ENCODE results near the gene ARHGAP42.
A peak's percentile ranks its signal among the peaks of the same experiment; 100 is the strongest.
"Not testable (repeated sequence)": the region's sequence is repeated elsewhere in the genome, so short reads cannot be mapped to it uniquely, and the experiment has no call there.

The ARHGAP42 gene, protein sequence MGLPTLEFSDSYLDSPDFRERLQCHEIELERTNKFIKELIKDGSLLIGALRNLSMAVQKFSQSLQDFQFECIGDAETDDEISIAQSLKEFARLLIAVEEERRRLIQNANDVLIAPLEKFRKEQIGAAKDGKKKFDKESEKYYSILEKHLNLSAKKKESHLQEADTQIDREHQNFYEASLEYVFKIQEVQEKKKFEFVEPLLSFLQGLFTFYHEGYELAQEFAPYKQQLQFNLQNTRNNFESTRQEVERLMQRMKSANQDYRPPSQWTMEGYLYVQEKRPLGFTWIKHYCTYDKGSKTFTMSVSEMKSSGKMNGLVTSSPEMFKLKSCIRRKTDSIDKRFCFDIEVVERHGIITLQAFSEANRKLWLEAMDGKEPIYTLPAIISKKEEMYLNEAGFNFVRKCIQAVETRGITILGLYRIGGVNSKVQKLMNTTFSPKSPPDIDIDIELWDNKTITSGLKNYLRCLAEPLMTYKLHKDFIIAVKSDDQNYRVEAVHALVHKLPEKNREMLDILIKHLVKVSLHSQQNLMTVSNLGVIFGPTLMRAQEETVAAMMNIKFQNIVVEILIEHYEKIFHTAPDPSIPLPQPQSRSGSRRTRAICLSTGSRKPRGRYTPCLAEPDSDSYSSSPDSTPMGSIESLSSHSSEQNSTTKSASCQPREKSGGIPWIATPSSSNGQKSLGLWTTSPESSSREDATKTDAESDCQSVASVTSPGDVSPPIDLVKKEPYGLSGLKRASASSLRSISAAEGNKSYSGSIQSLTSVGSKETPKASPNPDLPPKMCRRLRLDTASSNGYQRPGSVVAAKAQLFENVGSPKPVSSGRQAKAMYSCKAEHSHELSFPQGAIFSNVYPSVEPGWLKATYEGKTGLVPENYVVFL

DNA sequence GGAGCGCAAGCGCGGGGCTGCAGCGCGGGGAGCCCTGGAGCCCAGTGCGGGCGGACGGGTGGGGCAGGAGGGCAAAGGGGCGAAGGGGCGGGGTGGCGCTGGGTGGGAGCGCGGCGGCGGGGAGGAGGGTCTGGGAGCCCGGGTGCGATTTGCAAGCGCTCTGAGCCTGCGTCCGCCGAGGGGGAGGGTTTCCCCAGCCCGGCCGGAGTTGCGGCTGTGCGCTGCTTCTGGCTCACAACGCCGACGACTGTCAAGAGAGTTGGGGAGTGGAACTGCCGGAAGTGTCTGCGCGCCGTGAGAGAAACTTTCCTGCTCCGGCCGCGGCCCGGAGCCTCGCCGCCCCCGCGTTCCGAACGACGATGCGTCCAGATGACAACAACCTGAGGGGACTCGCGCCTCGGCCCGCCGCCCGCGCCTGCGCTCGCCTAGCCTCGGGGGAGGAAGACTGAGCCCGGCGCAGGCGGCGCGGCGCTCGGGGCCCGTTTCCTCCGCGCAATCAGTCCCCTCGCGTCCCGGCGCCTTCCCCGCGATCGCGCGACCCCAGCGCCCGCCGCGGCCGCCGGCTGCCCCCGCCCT, at the start of gene ARHGAP42:
Gene ARHGAP42, plus strand, starts transcription at position 235 of the 576 bp plus-strand sequence. CDS start 391 bp downstream, outside the sequence.
- peak; percentile 64 for DNase-seq

DNA sequence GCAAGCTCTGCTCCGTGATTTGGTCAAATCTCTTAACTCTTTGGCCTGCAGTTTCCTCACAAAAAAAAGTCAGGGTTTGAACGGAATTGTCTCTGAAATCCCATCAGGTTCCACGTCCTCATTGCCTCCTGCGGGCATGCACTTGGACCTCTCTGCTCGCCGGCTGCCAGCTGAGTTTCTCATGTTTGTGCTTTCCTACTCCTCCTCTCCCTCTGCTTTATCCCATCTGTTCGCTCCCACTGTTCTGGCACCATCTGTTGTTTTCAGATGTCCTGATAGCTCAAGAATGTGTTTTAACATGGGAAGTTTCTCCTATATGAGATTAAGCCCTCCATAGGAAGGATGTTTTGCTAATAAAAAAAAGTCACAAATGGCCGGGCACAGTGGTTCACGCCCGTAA, 49.4 kb upstream of the ARHGAP42 start:
- no peak for DNase-seq

DNA sequence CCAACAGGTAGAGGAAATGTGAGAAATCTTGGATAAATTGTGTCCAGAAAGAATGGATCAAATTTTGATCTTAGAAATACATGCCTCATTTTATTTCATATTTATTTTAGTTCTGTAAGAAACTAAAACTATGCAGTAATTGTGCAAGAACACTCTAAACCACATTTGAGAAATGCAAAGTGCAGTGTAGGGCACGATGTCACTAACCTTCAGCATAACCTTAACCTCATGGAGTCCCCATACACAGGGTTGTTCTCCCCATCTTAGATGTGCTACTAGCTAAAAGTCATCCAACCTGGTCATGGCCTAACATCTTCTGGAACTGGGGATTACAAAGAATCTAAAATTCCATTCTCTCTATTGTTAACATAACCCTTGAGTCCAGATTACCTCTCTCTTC, 48.4 kb upstream of the ARHGAP42 start:
- DNase-seq = no peak

DNA sequence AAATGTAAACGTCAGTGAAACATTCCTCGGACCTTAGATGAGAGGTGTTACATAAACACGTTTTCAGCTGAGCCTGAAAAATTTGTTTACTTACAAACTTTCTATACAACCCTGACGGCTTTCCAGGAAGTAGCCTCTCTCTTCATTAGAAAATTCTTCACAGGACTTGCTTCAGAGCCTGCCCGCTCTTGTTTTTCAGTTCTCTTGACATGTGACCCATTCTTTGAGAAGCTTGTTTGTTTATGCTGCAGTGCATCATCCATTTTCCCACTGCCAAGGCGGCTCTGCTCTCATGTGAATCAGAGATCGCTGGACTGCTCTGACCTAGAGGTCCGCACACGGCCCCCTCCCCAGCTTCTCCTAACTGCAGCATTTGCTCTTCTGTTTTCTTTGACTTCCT, 47.9 kb upstream of the ARHGAP42 start:
- DNase-seq = no peak

DNA sequence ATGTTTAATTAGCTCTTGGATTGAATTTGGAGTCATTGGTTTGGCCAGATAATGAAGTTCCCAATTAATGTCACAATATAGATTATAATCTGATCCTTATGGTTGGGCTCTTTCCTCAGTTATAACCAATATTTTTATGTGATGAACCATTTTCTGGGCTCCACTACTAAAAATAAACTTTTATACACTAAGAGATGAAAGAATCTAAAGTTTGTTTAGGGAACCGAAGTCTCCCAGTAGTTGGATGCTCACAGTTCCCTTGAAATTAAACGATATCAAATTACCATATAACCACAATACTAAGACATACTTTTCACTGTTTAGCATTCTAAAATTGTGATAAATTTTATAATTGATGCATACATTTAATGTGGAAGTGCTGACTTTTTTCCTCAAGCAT, 47.0 kb upstream of the ARHGAP42 start:
- DNase-seq = no peak

DNA sequence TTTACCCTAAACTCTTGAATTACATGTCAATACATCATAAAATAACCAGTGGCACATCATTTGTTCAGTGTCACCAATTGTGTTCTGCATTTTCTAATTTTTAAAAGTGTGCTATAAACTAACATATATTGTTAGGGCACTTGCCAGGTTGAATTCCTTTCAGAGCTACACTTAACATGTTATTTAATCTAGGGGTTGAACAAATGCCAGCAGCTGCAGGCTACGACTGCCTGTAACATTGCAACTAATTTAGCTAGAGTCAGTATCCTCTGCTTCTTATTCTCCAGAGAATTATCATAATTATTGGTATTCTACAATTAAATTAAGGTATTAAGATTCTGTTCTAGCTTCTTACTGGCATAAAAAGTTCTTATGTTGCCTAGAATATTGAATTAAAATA, 46.4 kb upstream of the ARHGAP42 start:
- no peak for DNase-seq

DNA sequence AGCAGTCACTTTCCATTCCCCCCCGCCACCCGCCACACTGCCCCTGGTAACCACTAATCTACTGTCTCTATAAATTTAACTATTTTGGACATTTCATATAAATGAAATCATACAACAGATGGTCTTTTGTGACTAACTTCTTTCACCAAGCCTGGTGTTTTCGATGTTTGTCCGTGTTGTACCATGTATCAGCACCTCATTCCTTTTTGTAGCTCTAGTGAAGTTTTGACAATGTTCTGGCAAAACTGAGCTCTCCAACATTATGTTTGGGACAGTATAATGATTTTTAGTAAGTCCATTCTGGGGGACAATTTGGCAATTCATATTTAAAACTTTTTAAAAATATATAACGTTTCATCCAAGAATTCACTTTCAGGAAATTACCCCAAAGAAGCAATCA, 45.6 kb upstream of the ARHGAP42 start:
- DNase-seq = no peak

DNA sequence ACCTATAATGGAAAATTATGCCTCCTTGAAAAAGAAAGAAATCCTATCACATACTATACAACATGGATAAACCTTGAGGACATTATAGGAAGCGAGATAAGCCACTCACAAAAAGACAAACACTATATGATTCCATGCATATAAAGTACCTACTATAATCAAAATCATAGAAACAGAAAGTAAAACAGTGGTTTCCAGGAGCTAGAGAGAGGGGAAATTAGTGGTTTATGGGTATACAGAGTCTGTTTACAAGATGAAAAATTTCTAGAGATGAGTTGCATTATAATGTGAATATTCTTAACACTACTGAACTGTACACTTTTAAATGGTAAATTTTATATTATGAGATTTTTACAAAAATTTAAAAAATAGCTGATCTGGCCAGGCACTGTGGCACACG, 40.5 kb upstream of the ARHGAP42 start:
- DNase-seq = no peak

DNA sequence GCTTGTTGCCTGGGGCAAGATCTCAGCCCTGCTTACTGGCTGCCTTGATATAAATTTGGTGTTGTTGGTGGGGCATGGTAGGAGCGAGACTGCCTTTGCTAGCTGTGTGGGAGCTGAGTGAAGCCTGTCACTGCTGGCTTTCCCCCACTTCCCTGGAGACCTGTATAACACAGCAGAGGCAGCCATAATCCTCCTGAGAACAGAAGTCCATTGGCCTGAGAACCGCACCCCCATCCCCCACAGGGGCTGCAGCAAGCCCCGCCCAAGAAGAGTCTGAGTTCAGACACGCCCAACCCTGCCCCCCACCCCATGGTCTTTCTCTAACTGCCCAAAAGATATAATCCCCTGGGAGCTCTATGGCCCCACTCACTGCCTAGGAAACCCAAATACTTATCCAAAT, 39.2 kb upstream of the ARHGAP42 start:
- no peak for DNase-seq

DNA sequence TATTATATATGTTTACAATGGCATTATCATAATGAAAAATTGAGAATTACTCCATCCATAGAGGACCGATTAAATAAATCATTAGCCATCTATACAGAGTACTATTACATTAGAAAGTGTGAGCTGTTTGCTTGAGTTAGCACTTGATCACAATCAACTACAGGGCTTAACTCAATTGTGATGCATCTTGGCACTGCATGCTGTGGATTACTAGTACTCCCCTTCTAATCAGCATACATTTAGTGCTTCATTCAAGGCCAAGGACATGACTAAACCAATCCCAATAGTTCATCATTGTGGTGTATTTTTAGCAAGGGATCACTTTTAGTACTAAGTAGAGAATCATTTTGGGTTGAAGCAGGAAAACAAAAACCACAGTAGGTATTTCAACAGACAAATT, 23.5 kb upstream of the ARHGAP42 start:
- DNase-seq = no peak

DNA sequence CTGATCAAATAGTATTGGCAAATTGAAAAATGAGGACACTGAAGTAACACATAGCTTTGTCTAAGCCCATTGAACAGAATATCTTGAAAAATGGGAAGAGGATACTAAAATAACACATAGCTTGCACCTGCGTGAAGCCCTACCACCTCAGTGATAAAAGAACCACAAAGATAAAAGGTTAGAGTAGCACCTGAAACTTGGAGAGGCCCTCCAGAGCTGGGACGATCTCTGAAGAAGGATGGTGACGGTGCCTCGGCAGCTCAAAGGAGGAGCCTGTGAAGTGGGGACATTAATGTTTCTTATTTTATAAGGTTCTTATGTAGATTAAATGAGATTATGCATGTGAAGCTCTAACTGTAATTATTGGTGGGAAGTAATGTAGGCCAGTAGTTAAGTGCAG, 23.1 kb upstream of the ARHGAP42 start:
- DNase-seq = no peak

DNA sequence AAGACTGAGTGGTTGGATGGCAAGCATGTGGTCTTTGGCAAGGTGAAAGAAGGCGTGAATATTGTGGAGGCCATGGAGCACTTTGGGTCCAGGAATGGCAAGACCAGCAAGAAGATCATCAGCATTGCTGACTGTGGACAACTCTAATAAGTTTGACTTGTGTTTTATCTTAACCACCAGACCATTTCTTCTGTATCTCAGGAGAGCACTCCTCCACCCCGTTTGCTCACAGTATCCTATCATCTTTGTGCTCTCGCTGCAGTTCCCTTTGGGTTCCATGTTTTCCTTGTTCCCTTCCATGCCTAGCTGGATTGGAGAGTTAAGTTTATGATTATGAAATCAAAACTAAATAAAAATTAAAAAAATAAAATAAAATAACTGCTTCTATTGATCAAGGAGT, 20.3 kb upstream of the ARHGAP42 start:
- not testable (repeated sequence) for DNase-seq

DNA sequence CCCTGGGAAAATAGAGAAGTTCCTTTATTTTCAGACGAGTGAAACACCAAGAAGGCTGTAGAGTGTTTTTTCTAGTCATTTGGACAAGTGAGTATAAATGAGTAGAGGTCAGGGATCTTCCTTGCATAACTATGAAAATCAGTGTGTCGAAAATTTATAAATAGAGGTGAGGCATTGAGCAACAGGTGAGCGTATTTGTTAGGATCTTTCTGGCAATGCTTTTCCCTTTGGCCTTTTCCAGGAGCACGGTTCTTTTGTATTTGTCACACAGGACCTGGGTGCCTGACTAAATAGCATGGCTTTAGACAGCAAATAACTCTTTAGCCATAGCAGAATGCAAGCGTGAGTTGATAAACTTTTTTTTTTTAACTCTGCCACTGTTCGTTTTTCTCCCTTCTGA, 19.6 kb upstream of the ARHGAP42 start:
- DNase-seq = no peak

DNA sequence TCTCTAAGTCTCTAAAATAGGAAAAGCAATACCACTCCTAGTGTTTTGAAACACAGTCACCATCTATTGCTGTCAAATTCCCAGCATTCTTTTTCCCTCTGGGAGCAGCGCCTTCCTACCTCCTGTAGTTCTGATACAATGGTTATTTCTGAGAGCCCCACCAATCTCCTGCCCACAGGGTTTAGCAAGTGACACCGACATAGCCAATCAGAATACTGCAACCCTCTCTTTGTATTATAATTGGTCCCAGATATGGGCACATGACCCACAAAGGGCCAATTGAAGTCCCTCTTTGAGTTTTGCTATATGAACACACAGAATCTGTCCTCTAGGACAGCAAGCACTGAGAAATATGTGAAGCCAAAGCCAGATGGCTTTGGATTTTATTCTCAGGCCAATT, 16.9 kb upstream of the ARHGAP42 start:
- no peak for DNase-seq

DNA sequence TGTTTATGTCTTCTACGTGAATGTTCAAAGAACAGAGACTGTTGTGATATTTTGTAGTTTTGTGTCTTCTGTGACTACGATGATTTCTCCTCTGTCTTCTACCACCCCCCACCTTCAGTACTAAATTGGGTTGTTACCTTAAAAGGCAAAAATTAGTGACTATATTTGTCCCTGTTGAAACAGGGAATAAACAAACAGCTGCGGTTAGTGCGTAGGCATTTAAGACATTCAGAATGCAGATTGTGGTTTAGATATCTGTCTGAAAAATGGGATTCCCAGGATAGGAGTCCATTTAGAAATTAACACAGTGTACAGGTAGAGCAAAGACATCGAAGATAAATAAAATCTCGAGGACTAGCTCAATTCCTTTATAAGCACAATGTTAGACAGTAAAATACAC, 15.6 kb upstream of the ARHGAP42 start:
- DNase-seq = no peak

DNA sequence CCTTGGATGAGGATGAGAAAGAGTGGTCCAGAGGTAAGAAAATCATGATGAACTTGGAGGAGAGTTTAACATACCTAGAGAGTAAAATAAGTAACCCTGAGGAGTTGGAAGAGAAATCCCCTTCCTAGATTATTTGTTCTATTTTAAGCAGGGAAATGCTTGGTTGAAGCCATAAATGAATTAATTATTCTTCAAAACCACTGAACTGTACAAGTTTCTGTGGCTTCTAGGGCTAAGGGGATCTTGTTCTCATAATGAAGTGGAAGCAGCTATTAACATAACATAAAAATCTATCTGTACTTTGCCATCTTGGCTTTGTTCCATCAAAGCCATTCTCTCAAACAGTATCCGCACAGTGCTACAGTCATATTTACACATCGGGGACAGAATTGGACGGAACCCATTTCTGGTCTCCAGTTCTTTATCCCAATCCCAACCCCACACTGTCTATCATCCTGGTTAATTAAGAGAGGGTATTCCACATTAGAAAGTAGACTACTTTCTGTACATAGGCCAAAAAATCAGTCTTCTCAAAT, 14.5 kb upstream of the ARHGAP42 start:
- DNase-seq = no peak

DNA sequence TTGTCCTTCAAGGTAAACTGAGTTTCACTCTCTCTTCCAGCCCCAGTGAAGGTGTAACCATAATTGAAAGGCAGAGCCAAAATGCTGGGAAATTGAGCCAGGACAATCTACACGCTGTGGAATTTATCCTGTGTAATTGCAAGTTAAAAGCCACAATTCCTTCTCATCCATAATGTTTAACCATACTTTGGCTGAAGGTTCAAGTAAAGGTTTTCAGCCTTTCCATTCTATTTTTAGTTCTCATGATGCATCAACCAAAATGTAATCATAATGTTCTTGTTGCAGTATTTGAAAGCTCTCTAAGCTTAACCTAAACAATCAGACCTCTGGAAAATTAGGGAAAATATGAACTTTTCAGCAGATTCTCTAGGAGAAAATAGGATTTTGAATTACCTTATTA, 14.0 kb upstream of the ARHGAP42 start:
- DNase-seq = no peak

DNA sequence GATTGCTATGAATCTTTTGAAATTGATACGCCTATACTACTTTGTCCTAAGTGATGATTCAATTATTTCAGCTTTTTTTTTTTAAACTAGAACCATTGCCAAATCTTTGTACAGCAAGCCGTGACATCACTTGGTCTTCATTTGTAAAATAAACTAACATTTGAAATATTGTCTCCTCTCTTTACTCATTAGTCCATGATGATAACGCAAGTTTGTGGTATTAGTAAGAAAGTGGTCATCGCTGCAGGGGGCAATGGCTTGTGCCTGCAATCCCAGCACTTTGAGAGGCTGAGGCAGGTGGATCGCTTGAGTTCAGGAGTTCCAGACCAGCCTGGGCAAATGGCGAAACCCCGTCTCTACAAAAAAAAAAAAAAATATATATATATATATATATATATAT, 12.9 kb upstream of the ARHGAP42 start:
- no peak for DNase-seq

DNA sequence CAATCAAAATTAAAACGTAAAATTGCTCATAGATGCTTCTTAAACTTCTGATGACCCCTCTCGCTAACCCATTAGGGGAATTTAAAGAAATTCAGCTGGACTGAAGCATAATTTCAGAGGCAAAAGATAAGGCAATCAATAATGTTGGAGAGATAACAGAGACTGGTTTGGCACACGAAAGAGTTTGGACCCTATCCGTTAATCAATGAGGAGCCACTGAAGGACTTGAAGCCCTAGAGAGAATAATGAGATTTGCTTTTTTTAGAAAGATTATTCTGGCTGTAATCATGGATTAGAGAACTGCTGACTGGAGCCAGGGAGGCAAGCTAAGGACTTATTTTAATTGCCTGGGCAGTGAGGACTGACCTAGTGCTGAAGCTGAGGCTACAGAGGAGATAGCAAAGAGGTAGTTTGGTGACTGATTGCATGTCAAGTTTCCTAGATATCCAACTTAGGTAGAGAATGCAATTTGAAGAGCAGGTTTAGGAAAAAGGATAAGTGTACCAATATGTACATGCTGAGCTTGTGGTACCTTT, 11.9 kb upstream of the ARHGAP42 start:
- no peak for DNase-seq

DNA sequence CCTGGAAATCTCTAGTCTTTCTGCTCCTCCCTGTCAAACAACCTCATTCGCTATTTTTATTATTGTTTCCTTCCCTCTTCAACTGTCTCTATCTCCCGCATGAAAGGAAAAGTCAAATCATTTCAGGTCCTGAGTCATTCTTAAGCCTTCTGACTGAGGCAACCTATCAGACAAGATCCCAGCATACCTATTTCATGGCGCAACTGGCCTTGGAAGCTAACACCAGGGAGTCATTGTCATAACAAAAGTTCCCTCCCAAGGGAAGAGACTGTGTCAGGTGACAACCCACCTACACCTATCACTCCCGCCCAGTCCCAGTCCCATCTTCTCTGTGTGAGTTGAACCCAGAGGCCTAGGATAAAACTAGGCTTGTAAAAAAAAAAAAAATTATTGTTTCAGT, 10.2 kb upstream of the ARHGAP42 start:
- DNase-seq = no peak

DNA sequence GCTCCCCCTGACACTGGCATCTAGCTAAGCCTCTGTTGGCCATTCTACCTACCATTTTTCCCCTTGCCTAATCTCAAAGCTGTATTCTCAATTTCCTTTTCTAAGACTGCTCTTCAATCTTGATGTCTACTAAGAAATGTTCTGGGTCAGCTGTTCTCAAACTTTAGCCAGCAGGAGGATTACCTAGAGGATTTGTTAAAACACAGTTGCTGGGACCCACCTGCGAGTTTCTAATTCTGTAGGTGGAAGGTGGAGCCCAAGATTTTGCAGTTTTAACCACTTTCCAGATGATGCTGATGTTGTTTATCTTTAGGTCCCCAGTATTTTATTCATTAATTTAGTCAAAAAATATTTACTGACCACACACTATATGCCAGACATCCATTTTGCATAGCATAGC, 9.3 kb upstream of the ARHGAP42 start:
- DNase-seq = peak; percentile 55

DNA sequence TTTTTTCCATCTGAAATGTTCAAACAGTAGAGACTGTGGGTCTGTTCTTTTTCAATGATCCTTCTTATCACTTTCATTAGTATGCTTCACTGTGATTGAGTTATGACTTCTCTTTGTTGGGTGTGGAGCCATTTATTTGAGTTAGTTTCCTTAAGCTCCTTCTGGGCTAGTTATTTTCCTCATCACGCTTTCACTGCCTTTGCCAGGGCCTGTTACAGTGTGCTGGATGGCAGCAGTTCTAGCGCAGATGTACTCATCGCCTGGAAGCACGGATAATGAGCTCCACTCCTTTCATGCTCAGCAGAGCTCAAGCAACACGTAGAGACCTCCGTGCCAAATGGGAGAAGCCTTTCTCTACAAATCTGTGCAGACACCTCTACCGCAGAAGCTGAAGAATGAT, 7.0 kb upstream of the ARHGAP42 start:
- DNase-seq = no peak

DNA sequence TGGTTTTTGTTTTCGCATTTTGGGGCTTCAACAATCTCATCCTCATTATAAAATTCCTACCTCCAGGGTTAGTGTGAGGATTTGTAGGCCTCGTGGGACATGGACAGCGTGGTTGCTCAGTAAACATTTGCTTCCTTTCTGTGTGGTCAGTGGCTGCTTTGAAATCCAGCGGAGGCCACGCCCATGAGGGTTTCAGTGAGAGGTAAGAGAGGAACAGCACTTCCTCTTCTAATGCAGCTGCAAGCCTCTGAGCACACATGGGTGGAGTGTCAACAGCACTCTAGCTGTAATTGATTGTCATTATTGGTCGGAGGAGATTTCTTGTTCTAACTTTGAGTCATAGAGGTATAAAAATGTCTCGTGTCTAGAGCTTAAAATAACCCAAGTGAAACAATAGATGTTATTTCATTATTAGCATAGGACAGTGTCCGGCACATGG, 6.0 kb upstream of the ARHGAP42 start:
- peak; percentile 90 for DNase-seq
